HCT116 (cell line): Measurements from ENCODE around the gene TCEAL3.

Experiments used
- EZH2 ChIP-seq: fragments of 200-600 bp; sonication (generic); IDR thresholded peaks from 2 replicates; pipeline ENCODE4 v1.6.1; 2017; ENCODE audit warnings: antibody characterized with exemption, mixed run types
- TF ChIP-seq, protein P1 (sequence below), 3 experiments: fragments of 200-600 bp in 1 of 3; sonication (generic) in 1 of 3; IDR thresholded peaks in 2 of 3; conservative IDR thresholded peaks in 1 of 3; 2 replicates each; pipeline ENCODE4 v1.5.1; 2012 to 2017; ENCODE audit warnings: low read depth in 2 of 3, low read length in 2 of 3, antibody characterized with exemption in 1 of 3, borderline replicate concordance in 1 of 3, control low read depth in 1 of 3, mild to moderate bottlenecking in 1 of 3, mixed read lengths in 1 of 3, mixed run types in 1 of 3, moderate library complexity in 1 of 3; ENCODE audit not compliant: insufficient read depth in 1 of 3

DNA sequence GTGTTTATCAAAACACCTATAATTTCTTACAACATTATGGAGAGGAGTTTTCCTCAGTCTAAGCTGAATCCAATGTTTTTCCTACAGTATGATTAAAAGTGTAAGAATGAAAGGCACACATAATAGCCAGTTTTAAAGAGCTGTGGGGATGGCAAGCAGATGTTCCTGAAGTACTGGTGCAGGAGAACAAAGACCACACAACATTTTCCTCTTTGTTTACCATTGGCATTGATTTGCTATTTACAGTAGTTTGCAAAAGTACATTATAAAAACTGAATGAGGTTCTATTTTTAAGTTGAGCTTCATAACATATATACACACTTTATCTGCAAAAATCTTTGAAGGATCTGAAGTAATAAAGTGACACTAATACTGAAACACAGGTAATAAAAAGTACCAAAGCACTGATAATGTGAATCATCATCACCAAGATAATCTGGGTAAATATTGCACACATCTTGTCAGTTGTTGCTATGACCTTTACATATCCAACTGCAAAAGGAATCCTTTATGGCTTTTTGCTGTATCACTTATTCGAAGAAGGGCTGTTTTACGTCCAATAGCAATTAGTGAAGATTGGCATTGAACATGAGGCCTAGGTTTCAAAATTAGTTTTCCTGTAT lies 43.5 kb downstream of the TCEAL3 start:
- TF ChIP-seq EZH2: no peak
- TF ChIP-seq, protein P1, sequence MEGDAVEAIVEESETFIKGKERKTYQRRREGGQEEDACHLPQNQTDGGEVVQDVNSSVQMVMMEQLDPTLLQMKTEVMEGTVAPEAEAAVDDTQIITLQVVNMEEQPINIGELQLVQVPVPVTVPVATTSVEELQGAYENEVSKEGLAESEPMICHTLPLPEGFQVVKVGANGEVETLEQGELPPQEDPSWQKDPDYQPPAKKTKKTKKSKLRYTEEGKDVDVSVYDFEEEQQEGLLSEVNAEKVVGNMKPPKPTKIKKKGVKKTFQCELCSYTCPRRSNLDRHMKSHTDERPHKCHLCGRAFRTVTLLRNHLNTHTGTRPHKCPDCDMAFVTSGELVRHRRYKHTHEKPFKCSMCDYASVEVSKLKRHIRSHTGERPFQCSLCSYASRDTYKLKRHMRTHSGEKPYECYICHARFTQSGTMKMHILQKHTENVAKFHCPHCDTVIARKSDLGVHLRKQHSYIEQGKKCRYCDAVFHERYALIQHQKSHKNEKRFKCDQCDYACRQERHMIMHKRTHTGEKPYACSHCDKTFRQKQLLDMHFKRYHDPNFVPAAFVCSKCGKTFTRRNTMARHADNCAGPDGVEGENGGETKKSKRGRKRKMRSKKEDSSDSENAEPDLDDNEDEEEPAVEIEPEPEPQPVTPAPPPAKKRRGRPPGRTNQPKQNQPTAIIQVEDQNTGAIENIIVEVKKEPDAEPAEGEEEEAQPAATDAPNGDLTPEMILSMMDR (IDR thresholded peaks at IDR 0.05 in 2 of 3, conservative IDR thresholded peaks at IDR 0.05 in 1 of 3; ENCODE audit: borderline replicate concordance in 1 of 3, insufficient read depth in 1 of 3, low read depth in 2 of 3, low read length in 2 of 3): no peak
